Cardiac muscle cell (in vitro differentiated cells and primary cell): ENCODE measurements around the gene PDE4B. TPM values are rescaled to one million over a fixed set of nuclear protein-coding genes. Genes with fewer than 3 reads are reported as not detected.
A peak's percentile ranks its signal among the peaks of the same experiment; 100 is the strongest.

Source experiments
- DNase-seq, 2 donors: peaks; one replicate each; pipeline versions ENCODE4 v3.0.0 to v3.0.0-alpha.2; 2010 to 2017; ENCODE audit warnings: low read depth in 1 of 2, low spot score in 1 of 2
- H3K27ac ChIP-seq: fragments of 200-600 bp; sonication (generic); 2 replicates; pipeline ENCODE4 v1.5.1; 2016
- H3K27me3 ChIP-seq: fragments of 200-600 bp; sonication (generic); 2 replicates; pipeline ENCODE4 v1.6.0; 2016; ENCODE audit warnings: control low read depth
- H3K36me3 ChIP-seq: fragments of 200-600 bp; sonication (generic); 2 replicates; pipeline ENCODE4 v1.5.1; 2016; ENCODE audit warnings: control low read depth
- H3K4me1 ChIP-seq: fragments of 200-600 bp; sonication (generic); 2 replicates; pipeline ENCODE4 v1.8.1; 2017; ENCODE audit warnings: low read depth, mild to moderate bottlenecking, mixed run types
- H3K4me3 ChIP-seq: fragments of 200-600 bp; sonication (generic); 2 replicates; pipeline ENCODE4 v1.5.1; 2016; ENCODE audit warnings: mild to moderate bottlenecking
- H3K9me3 ChIP-seq: fragments of 200-600 bp; sonication (generic); 2 replicates; pipeline ENCODE4 v1.5.1; 2017; ENCODE audit warnings: low read depth, mild to moderate bottlenecking, control low read depth
- polyA plus RNA-seq: library from polyadenylated mRNA; unstranded; fragments of >200 nt; fragmentation: Nextera tagmentation; extraction: Ambion mirVana; gene quantifications from 2 replicates; pipeline ENCODE4 v1.2.1, GENCODE V29; 2016
- total RNA-seq: library from RNA; depleted of rRNA; stranded (reverse); fragments of >200 nt; gene quantifications from 2 replicates; pipeline ENCODE4 v1.2.3, GENCODE V29; 2016
- TF ChIP-seq, protein P1 (sequence below): IDR thresholded peaks from 2 replicates; pipeline ENCODE4 v1.5.1; 2012; ENCODE audit warnings: low read depth, mild to moderate bottlenecking, low read length

The PDE4B gene
- total and polyA plus RNA-seq, 2 experiments from 2014 or later, result 0.65 to 3.9 TPM

- TF ChIP-seq, protein P1, sequence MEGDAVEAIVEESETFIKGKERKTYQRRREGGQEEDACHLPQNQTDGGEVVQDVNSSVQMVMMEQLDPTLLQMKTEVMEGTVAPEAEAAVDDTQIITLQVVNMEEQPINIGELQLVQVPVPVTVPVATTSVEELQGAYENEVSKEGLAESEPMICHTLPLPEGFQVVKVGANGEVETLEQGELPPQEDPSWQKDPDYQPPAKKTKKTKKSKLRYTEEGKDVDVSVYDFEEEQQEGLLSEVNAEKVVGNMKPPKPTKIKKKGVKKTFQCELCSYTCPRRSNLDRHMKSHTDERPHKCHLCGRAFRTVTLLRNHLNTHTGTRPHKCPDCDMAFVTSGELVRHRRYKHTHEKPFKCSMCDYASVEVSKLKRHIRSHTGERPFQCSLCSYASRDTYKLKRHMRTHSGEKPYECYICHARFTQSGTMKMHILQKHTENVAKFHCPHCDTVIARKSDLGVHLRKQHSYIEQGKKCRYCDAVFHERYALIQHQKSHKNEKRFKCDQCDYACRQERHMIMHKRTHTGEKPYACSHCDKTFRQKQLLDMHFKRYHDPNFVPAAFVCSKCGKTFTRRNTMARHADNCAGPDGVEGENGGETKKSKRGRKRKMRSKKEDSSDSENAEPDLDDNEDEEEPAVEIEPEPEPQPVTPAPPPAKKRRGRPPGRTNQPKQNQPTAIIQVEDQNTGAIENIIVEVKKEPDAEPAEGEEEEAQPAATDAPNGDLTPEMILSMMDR, result no peak
Observed at GRCh38 chr1:66266756-66267155, 474.1 kb downstream of the PDE4B start.

GRCh38 chr1:66267201-66267940 is 474.7 kb downstream of the PDE4B start:
- DNase-seq, result peak in 1 of 2 donors; percentile 74
- no peaks in the 10 kb centered on the region for H3K36me3 ChIP-seq
- no peaks in the 10 kb centered on the region for H3K9me3 ChIP-seq
- no peaks in the 10 kb centered on the region for H3K27me3 ChIP-seq
- no peak overlapping the region for H3K4me3 ChIP-seq
- peaks cover 20% of the 10 kb centered on the region for H3K4me1 ChIP-seq
- TF ChIP-seq, protein P1, result no peak
- no peak overlapping the region for H3K27ac ChIP-seq

More at GRCh38 chr1:66266756-66267155, 474.1 kb downstream of the PDE4B start:
- Histone ChIP-seq H3K27ac (no peak overlapping the region), H3K36me3 (no peaks in the 10 kb centered on the region), H3K4me1 (peaks cover 15% of the 10 kb centered on the region), H3K27me3 (no peaks in the 10 kb centered on the region), H3K4me3 (no peak overlapping the region), H3K9me3 (no peaks in the 10 kb centered on the region)
- DNase-seq, result no peak

DNA sequence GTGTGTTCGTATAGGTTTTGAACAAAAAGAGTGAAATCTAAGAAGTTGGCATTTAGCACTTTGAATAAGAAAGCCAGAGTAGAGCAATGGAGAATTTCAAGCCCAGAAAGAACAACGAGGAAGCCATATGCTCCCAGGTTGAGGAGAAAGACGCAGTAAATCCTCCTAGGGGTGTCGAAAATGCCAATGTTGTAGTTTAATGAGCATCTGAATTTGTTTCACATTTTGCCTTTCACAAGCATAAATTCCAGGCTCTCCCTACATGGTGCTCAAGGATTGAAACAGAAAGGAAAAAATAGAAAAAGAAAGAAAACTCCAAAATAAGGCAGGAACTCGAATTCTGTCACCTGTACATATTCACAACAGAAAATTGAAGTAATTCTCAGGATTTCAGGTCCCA is 476.5 kb downstream of the PDE4B start:
- TF ChIP-seq, protein P1, result no peak
- H3K36me3 ChIP-seq, result no peaks in the 10 kb centered on the region
- no peaks in the 10 kb centered on the region for H3K27me3 ChIP-seq
- H3K4me3 ChIP-seq, result no peak overlapping the region
- no peak for DNase-seq
- H3K4me1 ChIP-seq, result peaks cover 20% of the 10 kb centered on the region
- H3K9me3 ChIP-seq, result no peaks in the 10 kb centered on the region
- H3K27ac ChIP-seq, result no peak overlapping the region

DNA sequence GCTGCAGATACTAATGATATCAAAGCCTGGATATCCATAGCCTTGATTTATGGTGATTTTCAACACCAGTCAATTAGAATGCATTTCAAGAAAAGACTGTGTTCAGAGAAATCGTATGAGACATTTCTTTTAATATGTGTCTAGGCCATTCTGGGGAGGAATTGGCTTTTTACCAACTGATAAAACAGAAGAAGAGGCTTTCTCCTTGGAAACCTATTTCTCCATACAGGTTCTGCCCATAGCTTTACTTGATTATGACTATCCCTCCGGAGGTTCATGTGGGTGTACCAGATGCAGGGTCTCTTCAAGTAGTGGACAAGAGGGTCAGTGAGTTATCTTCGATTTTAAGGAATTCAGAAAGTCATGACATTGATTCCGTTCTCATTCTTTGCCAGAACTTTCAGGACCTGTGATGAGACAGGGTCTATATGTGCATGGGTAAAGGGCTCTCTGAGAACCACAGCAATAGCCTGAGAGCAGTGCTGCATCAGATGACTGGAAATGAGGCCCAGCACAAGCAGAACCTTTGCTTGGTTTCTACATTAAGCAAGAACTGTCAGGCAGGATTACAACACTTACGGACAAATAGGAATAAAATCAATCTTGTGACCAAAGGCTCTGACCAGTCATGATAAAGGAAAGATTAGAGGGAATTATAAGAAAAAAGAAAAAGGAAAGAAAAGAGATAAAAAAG is 477.6 kb downstream of the PDE4B start:
- Histone ChIP-seq H3K9me3 (no peaks in the 10 kb centered on the region), H3K4me1 (peaks cover 26% of the 10 kb centered on the region), H3K4me3 (no peak overlapping the region), H3K27ac (no peak overlapping the region), H3K27me3 (no peaks in the 10 kb centered on the region), H3K36me3 (no peaks in the 10 kb centered on the region)
- TF ChIP-seq, protein P1, result no peak
- DNase-seq, result peak in 1 of 2 donors; percentile 88

- TF ChIP-seq, protein P1, result no peak
- Histone ChIP-seq H3K27ac (peak overlapping the region; percentile 82), H3K27me3 (no peaks in the 10 kb centered on the region), H3K4me1 (peaks cover 34% of the 10 kb centered on the region), H3K36me3 (no peaks in the 10 kb centered on the region), H3K9me3 (no peaks in the 10 kb centered on the region), H3K4me3 (no peak overlapping the region)
- peak; percentile 86 to 99 for DNase-seq
Observed at GRCh38 chr1:66271216-66271903, 478.7 kb downstream of the PDE4B start.
